GM23338 (cell line): Measurements from ENCODE around the gene CCDC181. TPM values are rescaled to one million over a fixed set of nuclear protein-coding genes. Genes with fewer than 3 reads are reported as not detected.
"Not testable (repeated sequence)": the region's sequence is repeated elsewhere in the genome, so short reads cannot be mapped to it uniquely, and the experiment has no call there.

Experiments used
- ATAC-seq: fragments of 200-7000 bp; cut with Tn5 transposase; 3 replicates; pipeline ENCODE4 v1.9.1; 2020
- DNase-seq: peaks from one replicate; pipeline ENCODE4 v3.0.0-alpha.2; 2015; ENCODE audit warnings: low spot score
- H2AFZ ChIP-seq: fragments of 200-600 bp; sonication (generic); 2 replicates; pipeline ENCODE4 v1.8.0; 2016; ENCODE audit warnings: antibody characterized with exemption, mild to moderate bottlenecking, moderate library complexity
- H3F3A ChIP-seq: fragments of 200-600 bp; sonication (generic); replicated peaks from 2 replicates; pipeline ENCODE4 v1.8.0; 2017; ENCODE audit warnings: antibody characterized with exemption, mixed run types, low read depth
- H3K27ac ChIP-seq: fragments of 200-600 bp; sonication (generic); 2 replicates; pipeline ENCODE4 v1.6.1; 2016; ENCODE audit warnings: low read depth
- H3K27me3 ChIP-seq: fragments of 200-600 bp; sonication (generic); 2 replicates; pipeline ENCODE4 v1.8.0; 2016; ENCODE audit warnings: mild to moderate bottlenecking, mixed run types, moderate library complexity; ENCODE audit not compliant: insufficient read depth
- H3K36me3 ChIP-seq: fragments of 200-600 bp; sonication (generic); 2 replicates; pipeline ENCODE4 v1.8.0; 2016; ENCODE audit warnings: mild to moderate bottlenecking; ENCODE audit not compliant: insufficient read depth
- H3K4me1 ChIP-seq: fragments of 200-600 bp; sonication (generic); 2 replicates; pipeline ENCODE4 v1.8.0; 2016; ENCODE audit warnings: mild to moderate bottlenecking, moderate library complexity; ENCODE audit not compliant: insufficient read depth
- H3K4me2 ChIP-seq: fragments of 200-600 bp; sonication (generic); 2 replicates; pipeline ENCODE4 v1.7.1; 2017; ENCODE audit warnings: mixed run types
- H3K4me3 ChIP-seq: fragments of 200-600 bp; sonication (generic); 2 replicates; pipeline ENCODE4 v1.6.1; 2016; ENCODE audit warnings: mixed run types
- H3K79me2 ChIP-seq: fragments of 200-600 bp; sonication (generic); replicated peaks from 2 replicates; pipeline ENCODE4 v1.8.0; 2017; ENCODE audit warnings: mild to moderate bottlenecking; ENCODE audit not compliant: insufficient read depth
- H3K9me2 ChIP-seq: fragments of 200-600 bp; sonication (generic); 2 replicates; pipeline ENCODE4 v1.8.0; 2017; ENCODE audit not compliant: insufficient read depth
- H4K20me1 ChIP-seq: fragments of 200-600 bp; sonication (generic); replicated peaks from 2 replicates; pipeline ENCODE4 v1.8.0; 2017; ENCODE audit warnings: mild to moderate bottlenecking; ENCODE audit not compliant: insufficient read depth
- H3K27ac Mint-ChIP-seq: 2 replicates; pipeline ENCODE4 v1.8.0; 2020; ENCODE audit warnings: inconsistent platforms, mild to moderate bottlenecking, moderate library complexity, mixed read lengths
- H3K27me3 Mint-ChIP-seq: 3 replicates; pipeline ENCODE4 v1.8.0; 2022; ENCODE audit warnings: low read depth, mild to moderate bottlenecking, moderate library complexity, mixed read lengths, inconsistent platforms; ENCODE audit not compliant: insufficient read depth, poor library complexity
- H3K36me3 Mint-ChIP-seq: 3 replicates; pipeline ENCODE4 v1.8.0; 2021; ENCODE audit warnings: low read depth, mild to moderate bottlenecking, inconsistent platforms, moderate library complexity, mixed read lengths
- H3K4me1 Mint-ChIP-seq: 3 replicates; pipeline ENCODE4 v1.8.0; 2020; ENCODE audit warnings: mild to moderate bottlenecking, inconsistent platforms, mixed read lengths
- H3K4me3 Mint-ChIP-seq: 3 replicates; pipeline ENCODE4 v1.8.0; 2021; ENCODE audit warnings: moderate library complexity, mild to moderate bottlenecking, inconsistent platforms, mixed read lengths
- H3K9me3 Mint-ChIP-seq: 3 replicates; pipeline ENCODE4 v1.8.0; 2020; ENCODE audit warnings: moderate library complexity, mild to moderate bottlenecking, inconsistent platforms, mixed read lengths
- EZH2 ChIP-seq: fragments of 200-600 bp; sonication (generic); IDR thresholded peaks from one replicate; pipeline ENCODE4 v1.8.0; 2017; ENCODE audit warnings: antibody characterized with exemption, mild to moderate bottlenecking, low read depth; ENCODE audit not compliant: unreplicated experiment
- JUNB ChIP-seq: IDR thresholded peaks from one replicate; pipeline ENCODE4 v1.6.1; 2016; ENCODE audit warnings: antibody characterized with exemption; ENCODE audit not compliant: unreplicated experiment
- POLR2AphosphoS5 ChIP-seq: IDR thresholded peaks from 2 replicates; pipeline ENCODE4 v1.6.1; 2016; ENCODE audit warnings: antibody characterized with exemption, low read depth
- REST ChIP-seq: IDR thresholded peaks from one replicate; pipeline ENCODE4 v1.6.1; 2018; ENCODE audit warnings: antibody characterized with exemption; ENCODE audit not compliant: unreplicated experiment
- STAT1 ChIP-seq: IDR thresholded peaks from one replicate; pipeline ENCODE4 v1.6.1; 2016; ENCODE audit warnings: antibody characterized with exemption; ENCODE audit not compliant: unreplicated experiment
- ZNF114 ChIP-seq: fragments of 250-450 bp; sonication (Bioruptor Pico); IDR thresholded peaks from 2 replicates; pipeline ENCODE4 v1.5.0; 2020; ENCODE audit warnings: mild to moderate bottlenecking, moderate library complexity
- polyA plus RNA-seq: library from polyadenylated mRNA; unstranded; fragments of >200 nt; fragmentation: Nextera tagmentation; extraction: Ambion mirVana; gene quantifications from 2 replicates; pipeline ENCODE4 v1.2.1, GENCODE V29; 2016
- total RNA-seq: library from RNA; depleted of rRNA; stranded (reverse); fragments of >200 nt; shearing (Covaris generic); gene quantifications from 2 replicates; pipeline ENCODE4 v1.2.3, GENCODE V29; 2014
- TF ChIP-seq, protein P1 (sequence below): IDR thresholded peaks from 2 replicates; pipeline ENCODE4 v1.6.1; 2016; ENCODE audit warnings: antibody characterized with exemption
- TF ChIP-seq, protein P2 (sequence below), 2 experiments: fragments of 200-600 bp in 1 of 2; sonication (generic) in 1 of 2; conservative IDR thresholded peaks; 2 replicates each; pipeline versions ENCODE4 v1.5.1 to v1.6.1; 2016 to 2017; ENCODE audit warnings: antibody characterized with exemption in 2 of 2, low read depth in 2 of 2, mild to moderate bottlenecking in 2 of 2, moderate library complexity in 1 of 2

The CCDC181 gene
- total and polyA plus RNA-seq, 2 experiments from 2014 or later: 3.4 to 9.0 TPM

GRCh38 chr1:169408340-169408739 is 18.9 kb downstream of the CCDC181 start:
- H3K27me3 Mint-ChIP-seq, H3K4me3 Mint-ChIP-seq, H3K27ac Mint-ChIP-seq, H3K36me3 ChIP-seq, H3K4me1 Mint-ChIP-seq, H4K20me1 ChIP-seq, H3K4me3 ChIP-seq, H3K27ac ChIP-seq, H2AFZ ChIP-seq, ATAC-seq, H3K4me2 ChIP-seq, H3F3A ChIP-seq, DNase-seq, H3K27me3 ChIP-seq, H3K4me1 ChIP-seq, H3K9me2 ChIP-seq, H3K79me2 ChIP-seq: not testable (repeated sequence)
- Mint-ChIP-seq H3K9me3 (peaks cover 43% of the 10 kb centered on the region), H3K36me3 (peaks cover 14% of the 10 kb centered on the region; the same call in 2 of the 3 replicates)

DNA sequence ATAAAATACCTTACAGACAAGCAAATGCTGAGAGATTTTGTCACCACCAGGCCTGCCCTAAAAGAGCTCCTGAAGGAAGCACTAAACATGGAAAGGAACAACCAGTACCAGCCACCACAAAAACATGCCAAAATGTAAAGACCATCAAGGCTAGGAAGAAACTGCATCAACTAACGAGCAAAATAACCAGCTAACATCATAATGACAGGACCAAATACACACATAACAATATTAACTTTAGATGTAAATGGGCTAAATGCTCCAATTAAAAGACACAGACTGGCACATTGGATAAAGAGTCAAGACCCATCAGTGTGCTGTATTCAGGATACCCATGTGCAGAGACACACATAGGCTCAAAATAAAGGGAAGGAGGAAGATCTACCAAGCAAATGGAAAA is 24.7 kb downstream of the CCDC181 start:
- not testable (repeated sequence) for H2AFZ ChIP-seq, H3K27me3 Mint-ChIP-seq, H3K4me2 ChIP-seq, H3K4me3 Mint-ChIP-seq, H3K27ac ChIP-seq, H4K20me1 ChIP-seq, ATAC-seq, DNase-seq, H3F3A ChIP-seq, H3K4me3 ChIP-seq, H3K4me1 Mint-ChIP-seq, H3K79me2 ChIP-seq, H3K27ac Mint-ChIP-seq, H3K4me1 ChIP-seq, H3K36me3 ChIP-seq, H3K27me3 ChIP-seq, H3K9me2 ChIP-seq
- Mint-ChIP-seq H3K9me3 (peaks cover 57% of the 10 kb centered on the region), H3K36me3 (peaks cover 33% of the 10 kb centered on the region; the same call in 2 of the 3 replicates)

GRCh38 chr1:169395955-169396354 is 31.3 kb downstream of the CCDC181 start:
- ATAC-seq (no peak), DNase-seq (no peak)
- Histone ChIP-seq H3K27ac (no peak overlapping the region), H3K4me3 (no peak overlapping the region), H3K4me1 (no peaks in the 10 kb centered on the region), H4K20me1 (0 out of 2 replicates have a peak, but pooled peaks cover 3% of the 10 kb centered on the region), H3K36me3 (no peaks in the 10 kb centered on the region), H3K9me2 (no peaks in the 10 kb centered on the region), H2AFZ (no peak overlapping the region), H3K4me2 (no peak overlapping the region), H3F3A (no peaks in the 10 kb centered on the region), H3K79me2 (no peaks in the 10 kb centered on the region), H3K27me3 (no peaks in the 10 kb centered on the region)
- Mint-ChIP-seq H3K9me3 (peaks cover 7% of the 10 kb centered on the region; the same call in 1 of the 3 replicates), H3K4me3 (no peak overlapping the region), H3K4me1 (no peaks in the 10 kb centered on the region), H3K27me3 (no peaks in the 10 kb centered on the region), H3K27ac (no peak overlapping the region), H3K36me3 (peaks cover 15% of the 10 kb centered on the region; the same call in 2 of the 3 replicates)
- TF ChIP-seq, protein P1, sequence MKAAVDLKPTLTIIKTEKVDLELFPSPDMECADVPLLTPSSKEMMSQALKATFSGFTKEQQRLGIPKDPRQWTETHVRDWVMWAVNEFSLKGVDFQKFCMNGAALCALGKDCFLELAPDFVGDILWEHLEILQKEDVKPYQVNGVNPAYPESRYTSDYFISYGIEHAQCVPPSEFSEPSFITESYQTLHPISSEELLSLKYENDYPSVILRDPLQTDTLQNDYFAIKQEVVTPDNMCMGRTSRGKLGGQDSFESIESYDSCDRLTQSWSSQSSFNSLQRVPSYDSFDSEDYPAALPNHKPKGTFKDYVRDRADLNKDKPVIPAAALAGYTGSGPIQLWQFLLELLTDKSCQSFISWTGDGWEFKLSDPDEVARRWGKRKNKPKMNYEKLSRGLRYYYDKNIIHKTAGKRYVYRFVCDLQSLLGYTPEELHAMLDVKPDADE: no peak
- TF ChIP-seq EZH2 (no peak), REST (no peak), ZNF114 (no peak), STAT1 (no peak), POLR2AphosphoS5 (no peak), JUNB (no peak)
- TF ChIP-seq, protein P2, sequence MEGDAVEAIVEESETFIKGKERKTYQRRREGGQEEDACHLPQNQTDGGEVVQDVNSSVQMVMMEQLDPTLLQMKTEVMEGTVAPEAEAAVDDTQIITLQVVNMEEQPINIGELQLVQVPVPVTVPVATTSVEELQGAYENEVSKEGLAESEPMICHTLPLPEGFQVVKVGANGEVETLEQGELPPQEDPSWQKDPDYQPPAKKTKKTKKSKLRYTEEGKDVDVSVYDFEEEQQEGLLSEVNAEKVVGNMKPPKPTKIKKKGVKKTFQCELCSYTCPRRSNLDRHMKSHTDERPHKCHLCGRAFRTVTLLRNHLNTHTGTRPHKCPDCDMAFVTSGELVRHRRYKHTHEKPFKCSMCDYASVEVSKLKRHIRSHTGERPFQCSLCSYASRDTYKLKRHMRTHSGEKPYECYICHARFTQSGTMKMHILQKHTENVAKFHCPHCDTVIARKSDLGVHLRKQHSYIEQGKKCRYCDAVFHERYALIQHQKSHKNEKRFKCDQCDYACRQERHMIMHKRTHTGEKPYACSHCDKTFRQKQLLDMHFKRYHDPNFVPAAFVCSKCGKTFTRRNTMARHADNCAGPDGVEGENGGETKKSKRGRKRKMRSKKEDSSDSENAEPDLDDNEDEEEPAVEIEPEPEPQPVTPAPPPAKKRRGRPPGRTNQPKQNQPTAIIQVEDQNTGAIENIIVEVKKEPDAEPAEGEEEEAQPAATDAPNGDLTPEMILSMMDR (conservative IDR thresholded peaks at IDR 0.05; ENCODE audit: low read depth in 2 of 2): no peak
